SK-N-SH (cell line): ENCODE data around the gene GLB1L3. TPM values are rescaled to one million over a fixed set of nuclear protein-coding genes. Genes with fewer than 3 reads are reported as not detected.

Experiments used
- CTCF ChIA-PET: fragments of 300-600, 350-600 bp; formaldehyde crosslinking; extraction: SDS; loops from one replicate; lab custom pipeline; 2021; lab: Yijun Ruan, JAX
- POLR2A ChIA-PET: fragments of 350-600 bp; sonication (Branson Sonifier 250); formaldehyde crosslinking; extraction: SDS; loops from one replicate; lab custom pipeline; 2020; ENCODE audit warnings: antibody characterized with exemption, inconsistent platforms; lab: Yijun Ruan, JAX
- DNase-seq: peaks from one replicate; pipeline ENCODE4 v3.0.0; 2012
- H2AFZ ChIP-seq: fragments of 200-600 bp; sonication (generic); 2 replicates; pipeline ENCODE4 v1.8.1; 2016; ENCODE audit warnings: antibody characterized with exemption, mild to moderate bottlenecking, low read depth
- H3F3A ChIP-seq: fragments of 200-600 bp; sonication (generic); replicated peaks from 2 replicates; pipeline ENCODE3; 2016; ENCODE audit warnings: antibody characterized with exemption, mild to moderate bottlenecking; ENCODE audit not compliant: insufficient read depth
- H3K27ac ChIP-seq, 2 experiments: fragments of 200-500 bp in 1 of 2; fragments of 200-600 bp in 1 of 2; sonication (Bioruptor generic) in 1 of 2; sonication (generic), shearing (Covaris generic) in 1 of 2; 2 replicates each; pipeline versions ENCODE4 v1.5.1 to v1.6.1; 2014 to 2016; ENCODE audit warnings: low read depth in 2 of 2, inconsistent platforms in 1 of 2, low read length in 1 of 2, mild to moderate bottlenecking in 1 of 2, mixed read lengths in 1 of 2
- H3K27me3 ChIP-seq: fragments of 200-600 bp; sonication (generic), shearing (Covaris generic); 2 replicates; pipeline ENCODE4 v1.6.1; 2016; ENCODE audit warnings: mixed run types; ENCODE audit not compliant: insufficient read depth
- H3K36me3 ChIP-seq, 2 experiments: fragments of 200-500 bp in 1 of 2; fragments of 200-600 bp in 1 of 2; sonication (Bioruptor generic) in 1 of 2; sonication (generic) in 1 of 2; replicated peaks in 1 of 2; 2 replicates each; pipeline versions ENCODE3 to v1.5.1; 2014 to 2016; ENCODE audit warnings: low read length in 1 of 2, mild to moderate bottlenecking in 1 of 2; ENCODE audit not compliant: insufficient read depth in 2 of 2, control insufficient read depth in 1 of 2
- H3K4me1 ChIP-seq, 2 experiments: fragments of 200-500 bp in 1 of 2; fragments of 200-600 bp in 1 of 2; sonication (Bioruptor generic) in 1 of 2; sonication (generic), shearing (Covaris generic) in 1 of 2; 2 replicates each; pipeline versions ENCODE4 v1.5.1 to v1.6.1; 2014 to 2016; ENCODE audit warnings: low read depth in 1 of 2, low read length in 1 of 2, mixed run types in 1 of 2; ENCODE audit not compliant: insufficient read depth in 2 of 2, control insufficient read depth in 1 of 2
- H3K4me2 ChIP-seq: fragments of 200-600 bp; sonication (generic), shearing (Covaris generic); 2 replicates; pipeline ENCODE4 v1.6.1; 2017; ENCODE audit warnings: mixed run types
- H3K4me3 ChIP-seq, 2 experiments: fragments of 200-500 bp in 1 of 2; fragments of 200-600 bp in 1 of 2; sonication (Bioruptor generic) in 1 of 2; sonication (generic), shearing (Covaris generic) in 1 of 2; 2 replicates each; pipeline versions ENCODE4 v1.5.1 to v1.8.1; 2014 to 2016; ENCODE audit warnings: low read depth in 2 of 2, inconsistent platforms in 1 of 2, low read length in 1 of 2, mild to moderate bottlenecking in 1 of 2, mixed read lengths in 1 of 2, moderate library complexity in 1 of 2
- H3K79me2 ChIP-seq: fragments of 200-600 bp; sonication (generic); 2 replicates; pipeline ENCODE4 v1.8.1; 2017; ENCODE audit warnings: mild to moderate bottlenecking; ENCODE audit not compliant: insufficient read depth
- H3K9ac ChIP-seq: fragments of 200-600 bp; sonication (generic); 2 replicates; pipeline ENCODE4 v1.6.1; 2017; ENCODE audit warnings: mixed run types
- H3K9me2 ChIP-seq: fragments of 200-600 bp; sonication (generic); 2 replicates; pipeline ENCODE4 v1.6.1; 2017; ENCODE audit warnings: mixed run types
- H3K9me3 ChIP-seq: fragments of 200-600 bp; sonication (generic); 2 replicates; pipeline ENCODE4 v1.6.1; 2017; ENCODE audit warnings: mixed run types, mild to moderate bottlenecking, moderate library complexity
- H4K20me1 ChIP-seq: fragments of 200-600 bp; sonication (generic); 2 replicates; pipeline ENCODE4 v1.6.1; 2017; ENCODE audit warnings: mild to moderate bottlenecking, mixed run types; ENCODE audit not compliant: insufficient read depth
- GABPA ChIP-seq: IDR thresholded peaks from 2 replicates; pipeline ENCODE4 v1.4.0; 2012; ENCODE audit warnings: low read depth, mild to moderate bottlenecking
- GATA2 ChIP-seq: sonication (generic); formaldehyde crosslinking; IDR thresholded peaks from 2 replicates; pipeline ENCODE4 v1.5.0; 2020; ENCODE audit warnings: mild to moderate bottlenecking, missing genetic modification reagents
- MEF2A ChIP-seq: IDR thresholded peaks from 2 replicates; pipeline ENCODE4 v1.4.0; 2012; ENCODE audit warnings: low read depth, borderline replicate concordance
- MXI1 ChIP-seq: IDR thresholded peaks from 2 replicates; pipeline ENCODE4 v1.6.1; 2012; ENCODE audit warnings: mild to moderate bottlenecking, low read depth, low read length, improper control_type of control experiment
- NRF1 ChIP-seq: IDR thresholded peaks from 2 replicates; pipeline ENCODE4 v1.6.1; 2012; ENCODE audit warnings: low read depth, mild to moderate bottlenecking, low read length
- POLR2AphosphoS5 ChIP-seq: IDR thresholded peaks from 2 replicates; pipeline ENCODE4 v1.6.1; 2012; ENCODE audit warnings: low read depth, low read length
- RAD21 ChIP-seq: IDR thresholded peaks from 2 replicates; pipeline ENCODE4 v1.6.1; 2012; ENCODE audit warnings: mild to moderate bottlenecking, low read length
- RCOR1 ChIP-seq: fragments of 150-350 bp; IDR thresholded peaks from 2 replicates; pipeline ENCODE4 v1.6.1; 2017; ENCODE audit warnings: antibody characterized with exemption, low read length
- RXRA ChIP-seq: IDR thresholded peaks from 2 replicates; pipeline ENCODE4 v1.4.0; 2012; ENCODE audit warnings: low read depth, mild to moderate bottlenecking, borderline replicate concordance
- SMC3 ChIP-seq: IDR thresholded peaks from 2 replicates; pipeline ENCODE4 v1.6.1; 2012; ENCODE audit warnings: low read depth, low read length, improper control_type of control experiment
- TEAD4 ChIP-seq: IDR thresholded peaks from 2 replicates; pipeline ENCODE4 v1.4.0; 2012; ENCODE audit warnings: mild to moderate bottlenecking, borderline replicate concordance; ENCODE audit not compliant: insufficient read depth
- YY1 ChIP-seq: IDR thresholded peaks from 2 replicates; pipeline ENCODE4 v1.4.0; 2012; ENCODE audit warnings: low read depth, mild to moderate bottlenecking
- WGBS: methylation state at CpG from one replicate; pipeline ENCODE4 v1.1.6; 2017; ENCODE audit warnings: low lambda C conversion rate; 5-methylcytosine and 5-hydroxymethylcytosine counted together
- polyA plus RNA-seq, 3 experiments: library from polyadenylated mRNA; depleted of rRNA; stranded (reverse); fragments of >200 nt; gene quantifications; 2 replicates each; pipeline ENCODE4 v1.2.3, GENCODE V29; 2012
- TF ChIP-seq, protein P1 (sequence below): fragments of 150-350 bp; IDR thresholded peaks from 2 replicates; pipeline ENCODE4 v1.6.1; 2017; ENCODE audit warnings: antibody characterized with exemption, low read length, low read depth, borderline replicate concordance
- TF ChIP-seq, protein P2 (sequence below): IDR thresholded peaks from 2 replicates; pipeline ENCODE4; 2012
- TF ChIP-seq, protein P3 (sequence below): IDR thresholded peaks from 2 replicates; pipeline ENCODE4 v1.4.0; 2012; ENCODE audit warnings: low read depth, borderline replicate concordance
- TF ChIP-seq, protein P4 (sequence below): fragments of 200-600 bp; sonication (generic); IDR thresholded peaks from 2 replicates; pipeline ENCODE4 v1.6.1; 2017; ENCODE audit warnings: antibody characterized with exemption, mild to moderate bottlenecking, moderate library complexity
- TF ChIP-seq, protein P5 (sequence below): IDR thresholded peaks from 2 replicates; pipeline ENCODE4 v1.4.0; 2012; ENCODE audit warnings: low read depth, borderline replicate concordance

The GLB1L3 gene
- polyA plus RNA-seq, 1 of the 3 experiments (the other 2 are of a cell fraction), result not detected

DNA sequence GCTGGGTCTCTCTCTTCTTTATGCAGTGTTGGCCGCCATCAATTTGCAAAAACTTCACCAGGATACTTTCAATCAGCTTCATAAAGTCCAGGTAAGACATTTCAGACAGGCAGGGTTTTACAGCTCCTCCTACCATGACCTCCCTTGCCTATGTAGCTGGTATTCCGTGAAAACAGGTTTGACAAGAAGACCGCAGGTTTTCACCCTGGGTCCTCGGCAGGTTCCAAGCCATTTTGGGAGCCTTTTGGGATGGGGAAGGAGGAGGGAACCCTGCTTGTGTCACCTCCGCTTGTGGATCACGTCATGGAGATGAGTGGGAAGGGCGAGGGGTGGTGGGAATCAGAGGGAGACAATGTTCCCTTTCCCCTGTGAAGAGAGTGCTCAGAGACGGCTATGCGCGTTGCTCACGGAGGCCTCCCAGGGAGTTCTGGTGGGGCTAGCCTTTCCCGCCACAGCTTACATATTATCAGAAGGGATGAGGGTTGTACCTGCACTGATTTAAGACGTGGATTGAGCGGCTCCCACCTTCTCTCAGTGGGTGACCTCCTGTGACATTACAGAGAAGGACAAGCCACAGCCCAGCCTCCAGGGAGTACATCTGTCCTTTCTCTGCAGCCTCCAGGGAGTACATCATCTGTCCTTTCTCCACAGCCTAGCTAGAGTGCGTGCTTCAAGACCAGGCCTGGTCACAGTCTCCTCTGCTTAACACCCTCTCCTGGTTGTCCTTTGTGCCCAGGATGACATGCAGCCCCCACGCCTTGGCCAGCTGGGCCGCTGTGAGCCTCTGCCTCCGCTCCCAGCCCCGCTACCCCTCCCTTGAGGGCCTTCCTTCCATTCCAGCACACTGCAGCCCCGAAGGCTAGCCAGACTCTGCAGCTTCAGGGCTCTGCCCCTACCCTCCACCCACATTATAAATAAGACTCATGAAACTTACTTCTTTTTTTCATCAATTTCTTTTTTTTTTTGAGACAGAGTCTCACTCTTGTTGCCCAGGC lies 17.2 kb downstream of the GLB1L3 start:
- POLR2A ChIA-PET, result no interaction called here

DNA sequence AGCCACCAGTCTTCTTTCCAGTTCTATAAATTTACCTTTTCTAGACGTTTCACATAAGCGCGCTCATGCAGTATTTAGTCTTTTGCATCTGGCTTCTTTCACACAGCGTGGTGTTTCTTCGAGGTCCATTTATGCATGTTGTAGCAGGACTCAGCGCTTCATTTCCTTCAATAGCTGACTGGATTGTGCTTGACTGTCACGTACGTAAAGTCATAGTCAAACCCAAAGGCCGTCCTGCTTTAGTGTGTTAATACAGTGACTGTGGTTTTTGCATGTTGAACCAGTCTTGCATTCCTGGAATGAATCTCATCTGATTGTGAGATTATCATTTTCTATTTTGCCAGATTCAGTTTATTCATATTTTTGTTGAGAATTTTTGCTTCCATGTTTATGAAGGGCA lies 18.5 kb downstream of the GLB1L3 start:
- no peak for DNase-seq
- ChIA-PET POLR2A (no interaction called here), CTCF (no interaction called here)
- no peak overlapping the region for H3K4me3 ChIP-seq
- no peaks in the 10 kb centered on the region for H3K9me2 ChIP-seq
- H3K9ac ChIP-seq, result no peak overlapping the region
- H3K36me3 ChIP-seq, result no peaks in the 10 kb centered on the region
- no peaks in the 10 kb centered on the region for H4K20me1 ChIP-seq
- 52% methylated on average over 9 of the region's 9 CpGs for WGBS
- H3K4me1 ChIP-seq, result peaks cover 0 to 2% of the 10 kb centered on the region in 2 experiments; a peak in 2 of 4 replicates
- H3K27me3 ChIP-seq, result no peaks in the 10 kb centered on the region
- no peaks in the 10 kb centered on the region for H3K79me2 ChIP-seq
- H3K4me2 ChIP-seq, result no peak overlapping the region
- H3K27ac ChIP-seq, result no peak overlapping the region
- no peaks in the 10 kb centered on the region for H3F3A ChIP-seq
- no peaks in the 10 kb centered on the region for H3K9me3 ChIP-seq
- no peak overlapping the region for H2AFZ ChIP-seq
- TF ChIP-seq, protein P1, sequence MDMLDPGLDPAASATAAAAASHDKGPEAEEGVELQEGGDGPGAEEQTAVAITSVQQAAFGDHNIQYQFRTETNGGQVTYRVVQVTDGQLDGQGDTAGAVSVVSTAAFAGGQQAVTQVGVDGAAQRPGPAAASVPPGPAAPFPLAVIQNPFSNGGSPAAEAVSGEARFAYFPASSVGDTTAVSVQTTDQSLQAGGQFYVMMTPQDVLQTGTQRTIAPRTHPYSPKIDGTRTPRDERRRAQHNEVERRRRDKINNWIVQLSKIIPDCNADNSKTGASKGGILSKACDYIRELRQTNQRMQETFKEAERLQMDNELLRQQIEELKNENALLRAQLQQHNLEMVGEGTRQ, result no peak
- TF ChIP-seq, protein P2, sequence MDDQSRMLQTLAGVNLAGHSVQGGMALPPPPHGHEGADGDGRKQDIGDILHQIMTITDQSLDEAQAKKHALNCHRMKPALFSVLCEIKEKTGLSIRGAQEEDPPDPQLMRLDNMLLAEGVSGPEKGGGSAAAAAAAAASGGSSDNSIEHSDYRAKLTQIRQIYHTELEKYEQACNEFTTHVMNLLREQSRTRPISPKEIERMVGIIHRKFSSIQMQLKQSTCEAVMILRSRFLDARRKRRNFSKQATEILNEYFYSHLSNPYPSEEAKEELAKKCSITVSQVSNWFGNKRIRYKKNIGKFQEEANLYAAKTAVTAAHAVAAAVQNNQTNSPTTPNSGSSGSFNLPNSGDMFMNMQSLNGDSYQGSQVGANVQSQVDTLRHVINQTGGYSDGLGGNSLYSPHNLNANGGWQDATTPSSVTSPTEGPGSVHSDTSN, result no peak
- TF ChIP-seq NRF1 (no peak), GATA2 (no peak), SMC3 (no peak), MXI1 (no peak), RXRA (no peak), MEF2A (no peak), TEAD4 (no peak), YY1 (no peak), POLR2AphosphoS5 (no peak), GABPA (no peak)
- TF ChIP-seq, protein P3, sequence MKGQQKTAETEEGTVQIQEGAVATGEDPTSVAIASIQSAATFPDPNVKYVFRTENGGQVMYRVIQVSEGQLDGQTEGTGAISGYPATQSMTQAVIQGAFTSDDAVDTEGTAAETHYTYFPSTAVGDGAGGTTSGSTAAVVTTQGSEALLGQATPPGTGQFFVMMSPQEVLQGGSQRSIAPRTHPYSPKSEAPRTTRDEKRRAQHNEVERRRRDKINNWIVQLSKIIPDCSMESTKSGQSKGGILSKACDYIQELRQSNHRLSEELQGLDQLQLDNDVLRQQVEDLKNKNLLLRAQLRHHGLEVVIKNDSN, result no peak

More for the DNA sequence above, 17.2 kb downstream of the GLB1L3 start:
- WGBS, result 44% methylated on average over 19 of the region's 20 CpGs
- Histone ChIP-seq H3K4me2 (no peak overlapping the region), H3K4me1 (no peaks in the 10 kb centered on the region), H3K9me3 (no peaks in the 10 kb centered on the region), H3K79me2 (no peaks in the 10 kb centered on the region), H3K27me3 (no peaks in the 10 kb centered on the region), H3K4me3 (no peak overlapping the region), H3K27ac (no peak overlapping the region), H3K9me2 (no peaks in the 10 kb centered on the region), H4K20me1 (no peaks in the 10 kb centered on the region), H3F3A (no peaks in the 10 kb centered on the region), H3K9ac (no peak overlapping the region), H2AFZ (no peak overlapping the region), H3K36me3 (no peaks in the 10 kb centered on the region)
- TF ChIP-seq RAD21 (no peak), YY1 (no peak), RCOR1 (no peak), MEF2A (no peak)
- TF ChIP-seq, protein P4, sequence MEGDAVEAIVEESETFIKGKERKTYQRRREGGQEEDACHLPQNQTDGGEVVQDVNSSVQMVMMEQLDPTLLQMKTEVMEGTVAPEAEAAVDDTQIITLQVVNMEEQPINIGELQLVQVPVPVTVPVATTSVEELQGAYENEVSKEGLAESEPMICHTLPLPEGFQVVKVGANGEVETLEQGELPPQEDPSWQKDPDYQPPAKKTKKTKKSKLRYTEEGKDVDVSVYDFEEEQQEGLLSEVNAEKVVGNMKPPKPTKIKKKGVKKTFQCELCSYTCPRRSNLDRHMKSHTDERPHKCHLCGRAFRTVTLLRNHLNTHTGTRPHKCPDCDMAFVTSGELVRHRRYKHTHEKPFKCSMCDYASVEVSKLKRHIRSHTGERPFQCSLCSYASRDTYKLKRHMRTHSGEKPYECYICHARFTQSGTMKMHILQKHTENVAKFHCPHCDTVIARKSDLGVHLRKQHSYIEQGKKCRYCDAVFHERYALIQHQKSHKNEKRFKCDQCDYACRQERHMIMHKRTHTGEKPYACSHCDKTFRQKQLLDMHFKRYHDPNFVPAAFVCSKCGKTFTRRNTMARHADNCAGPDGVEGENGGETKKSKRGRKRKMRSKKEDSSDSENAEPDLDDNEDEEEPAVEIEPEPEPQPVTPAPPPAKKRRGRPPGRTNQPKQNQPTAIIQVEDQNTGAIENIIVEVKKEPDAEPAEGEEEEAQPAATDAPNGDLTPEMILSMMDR, result no peak
- TF ChIP-seq, protein P5, sequence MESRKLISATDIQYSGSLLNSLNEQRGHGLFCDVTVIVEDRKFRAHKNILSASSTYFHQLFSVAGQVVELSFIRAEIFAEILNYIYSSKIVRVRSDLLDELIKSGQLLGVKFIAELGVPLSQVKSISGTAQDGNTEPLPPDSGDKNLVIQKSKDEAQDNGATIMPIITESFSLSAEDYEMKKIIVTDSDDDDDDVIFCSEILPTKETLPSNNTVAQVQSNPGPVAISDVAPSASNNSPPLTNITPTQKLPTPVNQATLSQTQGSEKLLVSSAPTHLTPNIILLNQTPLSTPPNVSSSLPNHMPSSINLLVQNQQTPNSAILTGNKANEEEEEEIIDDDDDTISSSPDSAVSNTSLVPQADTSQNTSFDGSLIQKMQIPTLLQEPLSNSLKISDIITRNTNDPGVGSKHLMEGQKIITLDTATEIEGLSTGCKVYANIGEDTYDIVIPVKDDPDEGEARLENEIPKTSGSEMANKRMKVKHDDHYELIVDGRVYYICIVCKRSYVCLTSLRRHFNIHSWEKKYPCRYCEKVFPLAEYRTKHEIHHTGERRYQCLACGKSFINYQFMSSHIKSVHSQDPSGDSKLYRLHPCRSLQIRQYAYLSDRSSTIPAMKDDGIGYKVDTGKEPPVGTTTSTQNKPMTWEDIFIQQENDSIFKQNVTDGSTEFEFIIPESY, result no peak
- CTCF ChIA-PET, result interaction anchor here (0.6 to 1.5 kb wide), 2 partner anchors 14 to 32 kb away, joined by 3 to 4 read pairs; no protein-coding TSS in a partner anchor
- no peak for DNase-seq
